Activated CD4-positive, alpha-beta T cell treated with anti-CD3 and anti-CD28 coated beads, Interleukin-2, amount 50 U/mL, for 16 hours (primary cell): ENCODE results near the gene ITPKC.

Source experiments
- DNase-seq: peaks from one replicate; pipeline ENCODE4 v3.0.0-alpha.2; 2020

ITPKC gene

GRCh38 chr19:40690693-40691420 lies 26.1 kb upstream of the ITPKC start:
- DNase-seq, result peak; percentile 92

- DNase-seq, result no peak
Observed at GRCh38 chr19:40691421-40692211, 25.3 kb upstream of the ITPKC start.

GRCh38 chr19:40692212-40692551 lies 24.7 kb upstream of the ITPKC start:
- DNase-seq, result no peak

- DNase-seq, result no peak
Observed at GRCh38 chr19:40693150-40693788, 23.6 kb upstream of the ITPKC start.

GRCh38 chr19:40693896-40694295 lies 23.0 kb upstream of the ITPKC start:
- DNase-seq, result no peak

GRCh38 chr19:40695881-40696280 lies 21.0 kb upstream of the ITPKC start:
- no peak for DNase-seq

GRCh38 chr19:40697007-40697406 lies 19.9 kb upstream of the ITPKC start:
- no peak for DNase-seq

GRCh38 chr19:40700083-40700482 lies 16.8 kb upstream of the ITPKC start:
- no peak for DNase-seq

GRCh38 chr19:40701758-40702157 lies 15.2 kb upstream of the ITPKC start:
- no peak for DNase-seq

GRCh38 chr19:40702337-40703012 lies 14.4 kb upstream of the ITPKC start:
- DNase-seq, result no peak

- DNase-seq, result no peak
Observed at GRCh38 chr19:40703029-40703755, 13.7 kb upstream of the ITPKC start.

- no peak for DNase-seq
Observed at GRCh38 chr19:40704491-40705361, 12.2 kb upstream of the ITPKC start.

- DNase-seq, result no peak
Observed at GRCh38 chr19:40705362-40705651, 11.6 kb upstream of the ITPKC start.

- DNase-seq, result no peak
Observed at GRCh38 chr19:40705950-40706619, 10.8 kb upstream of the ITPKC start.

GRCh38 chr19:40707615-40708014 lies 9.3 kb upstream of the ITPKC start:
- DNase-seq, result no peak

GRCh38 chr19:40709817-40710216 lies 7.1 kb upstream of the ITPKC start:
- no peak for DNase-seq

- no peak for DNase-seq
Observed at GRCh38 chr19:40713939-40714338, 3.0 kb upstream of the ITPKC start.

GRCh38 chr19:40714441-40715299 lies 2.2 kb upstream of the ITPKC start:
- peak; percentile 96 for DNase-seq

- DNase-seq, result peak; percentile 68
Observed at GRCh38 chr19:40716031-40716481, 856 bp upstream of the ITPKC start.

GRCh38 chr19:40717325-40717879 lies 490 bp downstream of the ITPKC start:
- no peak for DNase-seq
